HepG2 (cell line): Measurements from ENCODE around the gene C16orf89. TPM values are rescaled to one million over a fixed set of nuclear protein-coding genes. Genes with fewer than 3 reads are reported as not detected.

ENCODE experiments used
- GABPA ChIP-seq, 2 experiments: IDR thresholded peaks; 2 replicates each; pipeline ENCODE4 v1.6.1; 2011 to 2016; ENCODE audit warnings: low read depth in 2 of 2, low read length in 1 of 2, missing biosample characterization in 1 of 2, missing genetic modification characterization in 1 of 2
- HNRNPH1 ChIP-seq: fragments of 200-400 bp; formaldehyde crosslinking; optimal IDR thresholded peaks from 2 replicates; pipeline ENCODE3; 2017; ENCODE audit warnings: mild to moderate bottlenecking, low read depth, low read length
- MAZ ChIP-seq, 2 experiments: sonication (generic) in 1 of 2; formaldehyde crosslinking in 1 of 2; IDR thresholded peaks; 2 replicates each; pipeline versions ENCODE4 v1.5.0 to v1.6.1; 2012 to 2020; ENCODE audit warnings: low read depth in 2 of 2, mild to moderate bottlenecking in 2 of 2, borderline replicate concordance in 1 of 2, improper control_type of control experiment in 1 of 2, low read length in 1 of 2, missing genetic modification reagents in 1 of 2, moderate library complexity in 1 of 2
- NCOA2 ChIP-seq: sonication (generic); formaldehyde crosslinking; IDR thresholded peaks from 2 replicates; pipeline ENCODE4 v1.8.0; 2022; ENCODE audit warnings: inconsistent platforms
- PAX8 ChIP-seq: sonication (generic); formaldehyde crosslinking; IDR thresholded peaks from 2 replicates; pipeline ENCODE4 v1.8.0; 2022; ENCODE audit warnings: mild to moderate bottlenecking, missing genetic modification reagents, borderline replicate concordance
- POLR2AphosphoS5 ChIP-seq: IDR thresholded peaks from 2 replicates; pipeline ENCODE4 v1.6.1; 2012; ENCODE audit warnings: low read depth, low read length
- SMYD3 ChIP-seq: sonication (generic); formaldehyde crosslinking; IDR thresholded peaks from 2 replicates; pipeline ENCODE4 v1.8.1; 2023; ENCODE audit warnings: mild to moderate bottlenecking, missing genetic modification reagents
- SP5 ChIP-seq: IDR thresholded peaks from 2 replicates; pipeline ENCODE4 v1.6.1; 2016; ENCODE audit warnings: low read depth, borderline replicate concordance
- ZNF230 ChIP-seq: sonication (generic); formaldehyde crosslinking; IDR thresholded peaks from 2 replicates; pipeline ENCODE4 v1.4.0; 2020; ENCODE audit warnings: mild to moderate bottlenecking, missing genetic modification reagents
- ZNF292 ChIP-seq: sonication (generic); formaldehyde crosslinking; IDR thresholded peaks from 2 replicates; pipeline ENCODE4 v1.8.1; 2022; ENCODE audit warnings: mild to moderate bottlenecking, low read depth, missing genetic modification reagents, borderline replicate concordance
- ZNF33A ChIP-seq: sonication (generic); formaldehyde crosslinking; IDR thresholded peaks from 2 replicates; pipeline ENCODE4 v1.5.1; 2020; ENCODE audit warnings: missing genetic modification reagents, mild to moderate bottlenecking, moderate library complexity, borderline replicate concordance
- ZNF383 ChIP-seq: sonication (generic); formaldehyde crosslinking; IDR thresholded peaks from 2 replicates; pipeline ENCODE4 v1.4.0; 2020; ENCODE audit warnings: missing genetic modification reagents, mild to moderate bottlenecking, borderline replicate concordance
- ZNF572 ChIP-seq: sonication (generic); formaldehyde crosslinking; IDR thresholded peaks from 2 replicates; pipeline ENCODE4 v1.5.1; 2020; ENCODE audit warnings: mild to moderate bottlenecking, missing genetic modification reagents
- ZNF598 ChIP-seq: sonication (generic); formaldehyde crosslinking; IDR thresholded peaks from 2 replicates; pipeline ENCODE4 v1.5.1; 2020; ENCODE audit warnings: mild to moderate bottlenecking, missing genetic modification reagents, borderline replicate concordance
- ZNF644 ChIP-seq: IDR thresholded peaks from 2 replicates; pipeline ENCODE4 v1.6.1; 2016; ENCODE audit warnings: low read depth
- ZNF891 ChIP-seq: sonication (generic); formaldehyde crosslinking; IDR thresholded peaks from 2 replicates; pipeline ENCODE4 v1.5.0; 2020; ENCODE audit warnings: mild to moderate bottlenecking, missing genetic modification reagents
- ZSCAN21 ChIP-seq: sonication (generic); formaldehyde crosslinking; IDR thresholded peaks from 2 replicates; pipeline ENCODE4 v1.8.0; 2022; ENCODE audit warnings: mild to moderate bottlenecking, missing genetic modification reagents, moderate library complexity, borderline replicate concordance
- polyA plus RNA-seq, 8 experiments: library from polyadenylated mRNA; depleted of rRNA in 3 of 8; stranded (reverse) in 7 of 8; unstranded in 1 of 8; fragments of >200 nt; fragmentation: Illumina TruSeq in 4 of 8; extraction: Trizol in 4 of 8; gene quantifications; 2 replicates each; pipeline versions ENCODE4 v1.2.1 to v1.2.3, GENCODE V29; 2011 to 2016; ENCODE audit warnings: low read depth in 4 of 8, missing spikeins in 1 of 8, mixed read lengths in 1 of 8; ENCODE audit not compliant: insufficient read depth in 1 of 8
- total RNA-seq, 5 experiments: library from RNA; depleted of rRNA; stranded (reverse); fragments of >200 nt; fragmentation: Illumina TruSeq; extraction: Trizol; gene quantifications; 2 replicates each; pipeline ENCODE4 v1.2.3, GENCODE V29; 2016; ENCODE audit warnings: low read depth in 1 of 5
- TF ChIP-seq, protein P1 (sequence below): sonication (generic); formaldehyde crosslinking; IDR thresholded peaks from 2 replicates; pipeline ENCODE4 v1.5.1; 2020; ENCODE audit warnings: mild to moderate bottlenecking, missing genetic modification reagents, borderline replicate concordance

C16orf89 gene
- total and polyA plus RNA-seq, 2 of the 13 experiments (the other 11 are each of a cell fraction or from before 2014, with no cell fraction given): 1.9 to 3.4 TPM

DNA sequence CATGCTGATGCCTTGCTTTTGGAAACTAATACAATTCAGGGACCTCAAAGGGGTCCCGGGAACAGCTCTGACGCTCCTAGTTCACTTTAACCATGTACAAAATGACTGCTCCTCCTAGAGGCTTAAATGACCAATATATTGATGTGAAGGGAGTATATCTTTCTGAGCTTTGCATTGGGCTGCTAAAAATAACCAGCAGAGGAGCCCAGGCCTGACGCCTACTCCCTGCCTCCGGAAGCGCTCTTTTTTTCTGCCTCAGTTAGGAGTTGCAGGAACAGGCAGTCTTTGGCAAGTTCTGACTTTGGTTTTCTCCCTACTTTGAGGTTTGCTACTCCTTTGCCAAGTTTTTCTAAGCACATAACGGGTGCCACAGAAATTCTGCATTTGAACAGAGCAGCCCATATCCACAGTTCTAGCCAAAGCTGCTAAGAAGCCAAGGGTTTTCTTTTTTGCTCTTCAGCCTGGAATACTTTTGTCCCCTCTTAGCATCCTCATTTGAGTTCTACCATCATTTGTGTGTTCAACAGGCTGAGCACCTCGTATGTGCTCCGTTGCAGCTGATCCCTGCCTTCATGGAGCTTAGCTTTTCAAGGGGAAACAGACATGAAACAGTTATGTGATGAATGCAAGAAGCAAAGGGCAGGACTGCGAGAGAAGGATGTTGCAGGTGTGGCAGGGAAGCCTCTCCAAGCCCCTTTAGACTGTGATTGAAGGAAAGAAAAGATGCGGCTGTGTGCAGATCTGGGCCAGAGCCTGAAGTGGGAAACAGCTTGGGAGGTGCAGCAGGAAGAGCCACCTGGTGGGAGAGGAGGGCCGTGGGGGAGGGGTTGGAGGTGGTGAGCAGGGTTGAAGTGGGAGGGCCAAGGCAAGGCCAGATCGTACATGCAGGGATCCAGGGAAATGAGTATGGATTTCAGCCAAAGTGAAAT is 29.3 kb downstream of the C16orf89 start (continued):
- TF ChIP-seq NCOA2 (CRISPR knock-in tag) (peak; percentile 18; the same call in 1 of the 2 replicates), SMYD3 (peak; percentile 66; the same call in 1 of the 2 replicates), PAX8 (no peak), ZNF292 (CRISPR knock-in tag) (peak; percentile 63; the same call in 1 of the 2 replicates), ZSCAN21 (0 out of 2 replicates have a peak, but pooled peaks have one; percentile 33), ZNF383 (CRISPR knock-in tag) (no peak), ZNF598 (CRISPR knock-in tag) (0 out of 2 replicates have a peak, but pooled peaks have one; percentile 31), MAZ (IDR thresholded peaks at IDR 0.05; ENCODE audit: borderline replicate concordance, low read depth, low read length) (no peak), MAZ (CRISPR knock-in tag; IDR thresholded peaks at IDR 0.05; ENCODE audit: low read depth) (0 out of 2 replicates have a peak, but pooled peaks have one; percentile 16), ZNF230 (peak; percentile 57; the same call in 1 of the 2 replicates), GABPA (IDR thresholded peaks at IDR 0.05; ENCODE audit: low read depth, low read length) (no peak), GABPA (CRISPR knock-in tag; IDR thresholded peaks at IDR 0.05; ENCODE audit: low read depth) (no peak), SP5 (peak; percentile 46), ZNF33A (0 out of 2 replicates have a peak, but pooled peaks have one; percentile 60), ZNF572 (CRISPR knock-in tag) (peak; percentile 92), ZNF644 (peak; percentile 13; the same call in 1 of the 2 replicates), HNRNPH1 (peak; percentile 68), POLR2AphosphoS5 (no peak; the same call in none of the 2 replicates), ZNF891 (CRISPR knock-in tag) (peak; percentile 69; the same call in 1 of the 2 replicates)
- TF ChIP-seq, protein P1, sequence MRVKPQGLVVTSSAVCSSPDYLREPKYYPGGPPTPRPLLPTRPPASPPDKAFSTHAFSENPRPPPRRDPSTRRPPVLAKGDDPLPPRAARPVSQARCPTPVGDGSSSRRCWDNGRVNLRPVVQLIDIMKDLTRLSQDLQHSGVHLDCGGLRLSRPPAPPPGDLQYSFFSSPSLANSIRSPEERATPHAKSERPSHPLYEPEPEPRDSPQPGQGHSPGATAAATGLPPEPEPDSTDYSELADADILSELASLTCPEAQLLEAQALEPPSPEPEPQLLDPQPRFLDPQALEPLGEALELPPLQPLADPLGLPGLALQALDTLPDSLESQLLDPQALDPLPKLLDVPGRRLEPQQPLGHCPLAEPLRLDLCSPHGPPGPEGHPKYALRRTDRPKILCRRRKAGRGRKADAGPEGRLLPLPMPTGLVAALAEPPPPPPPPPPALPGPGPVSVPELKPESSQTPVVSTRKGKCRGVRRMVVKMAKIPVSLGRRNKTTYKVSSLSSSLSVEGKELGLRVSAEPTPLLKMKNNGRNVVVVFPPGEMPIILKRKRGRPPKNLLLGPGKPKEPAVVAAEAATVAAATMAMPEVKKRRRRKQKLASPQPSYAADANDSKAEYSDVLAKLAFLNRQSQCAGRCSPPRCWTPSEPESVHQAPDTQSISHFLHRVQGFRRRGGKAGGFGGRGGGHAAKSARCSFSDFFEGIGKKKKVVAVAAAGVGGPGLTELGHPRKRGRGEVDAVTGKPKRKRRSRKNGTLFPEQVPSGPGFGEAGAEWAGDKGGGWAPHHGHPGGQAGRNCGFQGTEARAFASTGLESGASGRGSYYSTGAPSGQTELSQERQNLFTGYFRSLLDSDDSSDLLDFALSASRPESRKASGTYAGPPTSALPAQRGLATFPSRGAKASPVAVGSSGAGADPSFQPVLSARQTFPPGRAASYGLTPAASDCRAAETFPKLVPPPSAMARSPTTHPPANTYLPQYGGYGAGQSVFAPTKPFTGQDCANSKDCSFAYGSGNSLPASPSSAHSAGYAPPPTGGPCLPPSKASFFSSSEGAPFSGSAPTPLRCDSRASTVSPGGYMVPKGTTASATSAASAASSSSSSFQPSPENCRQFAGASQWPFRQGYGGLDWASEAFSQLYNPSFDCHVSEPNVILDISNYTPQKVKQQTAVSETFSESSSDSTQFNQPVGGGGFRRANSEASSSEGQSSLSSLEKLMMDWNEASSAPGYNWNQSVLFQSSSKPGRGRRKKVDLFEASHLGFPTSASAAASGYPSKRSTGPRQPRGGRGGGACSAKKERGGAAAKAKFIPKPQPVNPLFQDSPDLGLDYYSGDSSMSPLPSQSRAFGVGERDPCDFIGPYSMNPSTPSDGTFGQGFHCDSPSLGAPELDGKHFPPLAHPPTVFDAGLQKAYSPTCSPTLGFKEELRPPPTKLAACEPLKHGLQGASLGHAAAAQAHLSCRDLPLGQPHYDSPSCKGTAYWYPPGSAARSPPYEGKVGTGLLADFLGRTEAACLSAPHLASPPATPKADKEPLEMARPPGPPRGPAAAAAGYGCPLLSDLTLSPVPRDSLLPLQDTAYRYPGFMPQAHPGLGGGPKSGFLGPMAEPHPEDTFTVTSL (CRISPR knock-in tag): 0 out of 2 replicates have a peak, but pooled peaks have one; percentile 18
